Activated T-cell treated with anti-CD3 and anti-CD28 coated beads, Interleukin-2, amount 50 U/mL, for 24 hours (primary cell): ENCODE measurements around the gene SCNN1B.

Experiments
- DNase-seq: peaks from one replicate; pipeline ENCODE4 v3.0.0-alpha.2; 2020
- H3K27ac Mint-ChIP-seq: 2 replicates; pipeline ENCODE4 v1.8.0; 2020; ENCODE audit warnings: mild to moderate bottlenecking, mixed read lengths
- H3K27me3 Mint-ChIP-seq: 2 replicates; pipeline ENCODE4 v1.8.0; 2020; ENCODE audit warnings: mixed read lengths
- H3K36me3 Mint-ChIP-seq: 2 replicates; pipeline ENCODE4 v1.8.0; 2020; ENCODE audit warnings: low read depth, mixed read lengths
- H3K4me1 Mint-ChIP-seq: 2 replicates; pipeline ENCODE4 v1.8.0; 2020; ENCODE audit warnings: low read depth, mixed read lengths
- H3K4me3 Mint-ChIP-seq: 2 replicates; pipeline ENCODE4 v1.8.0; 2020; ENCODE audit warnings: mild to moderate bottlenecking, moderate library complexity, mixed read lengths
- H3K9me3 Mint-ChIP-seq: 2 replicates; pipeline ENCODE4 v1.8.0; 2020; ENCODE audit warnings: mixed read lengths

The SCNN1B gene

GRCh38 chr16:23403547-23403946, 101.4 kb downstream of the SCNN1B start:
- DNase-seq: no peak
- Mint-ChIP-seq H3K4me1 (no peaks in the 10 kb centered on the region), H3K9me3 (no peaks in the 10 kb centered on the region), H3K27ac (no peak overlapping the region), H3K27me3 (no peaks in the 10 kb centered on the region), H3K4me3 (no peak overlapping the region), H3K36me3 (peaks cover 90% of the 10 kb centered on the region)

- no peaks in the 10 kb centered on the region for H3K27me3 Mint-ChIP-seq
- no peaks in the 10 kb centered on the region for H3K4me1 Mint-ChIP-seq
- no peaks in the 10 kb centered on the region for H3K9me3 Mint-ChIP-seq
- no peak overlapping the region for H3K4me3 Mint-ChIP-seq
- peaks cover 88% of the 10 kb centered on the region for H3K36me3 Mint-ChIP-seq
- no peak for DNase-seq
- no peak overlapping the region for H3K27ac Mint-ChIP-seq
These were observed 103.9 kb downstream of the SCNN1B start for GRCh38 chr16:23406024-23406423.

- DNase-seq: no peak
- Mint-ChIP-seq H3K4me3 (no peak overlapping the region), H3K27ac (no peak overlapping the region), H3K9me3 (no peaks in the 10 kb centered on the region), H3K27me3 (no peaks in the 10 kb centered on the region), H3K4me1 (no peaks in the 10 kb centered on the region), H3K36me3 (peaks cover 88% of the 10 kb centered on the region)
These were observed 104.6 kb downstream of the SCNN1B start for GRCh38 chr16:23406546-23407240.

GRCh38 chr16:23407436-23408127, 105.5 kb downstream of the SCNN1B start:
- H3K4me1 Mint-ChIP-seq: no peaks in the 10 kb centered on the region

GRCh38 chr16:23408242-23408822, 106.2 kb downstream of the SCNN1B start:
- Mint-ChIP-seq H3K27ac (no peak overlapping the region), H3K27me3 (no peaks in the 10 kb centered on the region), H3K4me3 (no peak overlapping the region), H3K36me3 (peaks cover 88% of the 10 kb centered on the region), H3K4me1 (no peaks in the 10 kb centered on the region), H3K9me3 (no peaks in the 10 kb centered on the region)
- DNase-seq: no peak

More at GRCh38 chr16:23407436-23408127, 105.5 kb downstream of the SCNN1B start:
- DNase-seq: no peak
- H3K4me3 Mint-ChIP-seq: no peak overlapping the region
- H3K36me3 Mint-ChIP-seq: peaks cover 88% of the 10 kb centered on the region
- no peaks in the 10 kb centered on the region for H3K27me3 Mint-ChIP-seq
- H3K27ac Mint-ChIP-seq: no peak overlapping the region
- H3K9me3 Mint-ChIP-seq: no peaks in the 10 kb centered on the region

GRCh38 chr16:23408823-23409298, 106.8 kb downstream of the SCNN1B start:
- H3K4me3 Mint-ChIP-seq: no peak overlapping the region
- no peak overlapping the region for H3K27ac Mint-ChIP-seq
- no peaks in the 10 kb centered on the region for H3K4me1 Mint-ChIP-seq
- peaks cover 88% of the 10 kb centered on the region for H3K36me3 Mint-ChIP-seq
- H3K9me3 Mint-ChIP-seq: no peaks in the 10 kb centered on the region
- DNase-seq: no peak
- no peaks in the 10 kb centered on the region for H3K27me3 Mint-ChIP-seq

GRCh38 chr16:23409522-23409921, 107.4 kb downstream of the SCNN1B start:
- H3K27me3 Mint-ChIP-seq: no peaks in the 10 kb centered on the region
- no peaks in the 10 kb centered on the region for H3K4me1 Mint-ChIP-seq
- H3K36me3 Mint-ChIP-seq: peaks cover 88% of the 10 kb centered on the region
- H3K9me3 Mint-ChIP-seq: no peaks in the 10 kb centered on the region
- H3K4me3 Mint-ChIP-seq: no peak overlapping the region
- DNase-seq: no peak
- H3K27ac Mint-ChIP-seq: no peak overlapping the region

GRCh38 chr16:23410176-23410575, 108.1 kb downstream of the SCNN1B start:
- H3K4me1 Mint-ChIP-seq: no peaks in the 10 kb centered on the region
- H3K9me3 Mint-ChIP-seq: no peaks in the 10 kb centered on the region
- H3K27ac Mint-ChIP-seq: no peak overlapping the region
- no peak for DNase-seq
- H3K27me3 Mint-ChIP-seq: no peaks in the 10 kb centered on the region
- H3K36me3 Mint-ChIP-seq: peaks cover 88% of the 10 kb centered on the region
- no peak overlapping the region for H3K4me3 Mint-ChIP-seq

- Mint-ChIP-seq H3K4me3 (no peak overlapping the region), H3K9me3 (no peaks in the 10 kb centered on the region), H3K27me3 (no peaks in the 10 kb centered on the region), H3K36me3 (peaks cover 85% of the 10 kb centered on the region), H3K27ac (no peak overlapping the region), H3K4me1 (no peaks in the 10 kb centered on the region)
- no peak for DNase-seq
These were observed 112.6 kb downstream of the SCNN1B start for GRCh38 chr16:23414731-23415130.

- no peaks in the 10 kb centered on the region for H3K27me3 Mint-ChIP-seq
- no peaks in the 10 kb centered on the region for H3K4me1 Mint-ChIP-seq
- no peaks in the 10 kb centered on the region for H3K9me3 Mint-ChIP-seq
- DNase-seq: no peak
- no peak overlapping the region for H3K27ac Mint-ChIP-seq
- no peak overlapping the region for H3K4me3 Mint-ChIP-seq
- peaks cover 77% of the 10 kb centered on the region for H3K36me3 Mint-ChIP-seq
These were observed 114.7 kb downstream of the SCNN1B start for GRCh38 chr16:23416816-23417215.

GRCh38 chr16:23420011-23420410, 117.9 kb downstream of the SCNN1B start:
- no peak overlapping the region for H3K27ac Mint-ChIP-seq
- H3K36me3 Mint-ChIP-seq: peaks cover 67% of the 10 kb centered on the region

GRCh38 chr16:23423496-23424049, 121.5 kb downstream of the SCNN1B start:
- Mint-ChIP-seq H3K9me3 (no peaks in the 10 kb centered on the region), H3K27ac (no peak overlapping the region), H3K4me1 (no peaks in the 10 kb centered on the region), H3K4me3 (no peak overlapping the region), H3K27me3 (no peaks in the 10 kb centered on the region), H3K36me3 (peaks cover 58% of the 10 kb centered on the region)
- no peak for DNase-seq

More at GRCh38 chr16:23420011-23420410, 117.9 kb downstream of the SCNN1B start:
- DNase-seq: no peak
- no peak overlapping the region for H3K4me3 Mint-ChIP-seq
- no peaks in the 10 kb centered on the region for H3K27me3 Mint-ChIP-seq
- H3K4me1 Mint-ChIP-seq: no peaks in the 10 kb centered on the region
- H3K9me3 Mint-ChIP-seq: no peaks in the 10 kb centered on the region

GRCh38 chr16:23424292-23424958, 122.3 kb downstream of the SCNN1B start:
- Mint-ChIP-seq H3K4me1 (no peaks in the 10 kb centered on the region), H3K9me3 (no peaks in the 10 kb centered on the region), H3K4me3 (no peak overlapping the region), H3K36me3 (peaks cover 61% of the 10 kb centered on the region), H3K27me3 (no peaks in the 10 kb centered on the region), H3K27ac (no peak overlapping the region)
- no peak for DNase-seq

- peaks cover 72% of the 10 kb centered on the region for H3K36me3 Mint-ChIP-seq
- H3K4me3 Mint-ChIP-seq: no peak overlapping the region
- no peaks in the 10 kb centered on the region for H3K9me3 Mint-ChIP-seq
- H3K27me3 Mint-ChIP-seq: no peaks in the 10 kb centered on the region
- no peaks in the 10 kb centered on the region for H3K4me1 Mint-ChIP-seq
- H3K27ac Mint-ChIP-seq: no peak overlapping the region
- no peak for DNase-seq
These were observed 126.2 kb downstream of the SCNN1B start for GRCh38 chr16:23428351-23428750.
